HCT116 (cell line): ENCODE measurements around the gene CCDC185. TPM values are rescaled to one million over a fixed set of nuclear protein-coding genes. Genes with fewer than 3 reads are reported as not detected.

Source experiments
- ATAC-seq: fragments of 200-7000 bp; cut with Tn5 transposase; 2 replicates; pipeline ENCODE4 v1.9.1; 2020; ENCODE audit warnings: mild to moderate bottlenecking, moderate library complexity
- BruUV-seq: library from RNA; stranded (reverse); fragments of 400-500 nt; replicated peaks from 2 replicates; lab custom pipeline; 2021; lab: Mats Ljungman, UMichigan
- CTCF ChIA-PET: fragments of 300-600 bp; sonication (Branson Sonifier 250); formaldehyde crosslinking; loops from one replicate; lab custom pipeline; 2021; ENCODE audit warnings: antibody characterized with exemption; lab: Charles Lee
- POLR2A ChIA-PET: fragments of 300-600, 350-600 bp; sonication (Branson Sonifier 250); formaldehyde crosslinking; loops from one replicate; lab custom pipeline; 2021; ENCODE audit warnings: antibody characterized with exemption; lab: Charles Lee
- RAD21 ChIA-PET, 2 experiments: fragments of 300-600 bp; sonication (Branson Sonifier 250); formaldehyde crosslinking; loops; one replicate each; lab custom pipeline; 2023; ENCODE audit warnings: low total read pairs in 2 of 2; ENCODE audit not compliant: uncharacterized antibody in 2 of 2, unreplicated experiment in 2 of 2, low non-redundant PET in 1 of 2; lab: Charles Lee
- DNase-seq: peaks from one replicate; pipeline ENCODE4 v3.0.0-alpha.2; 2010; ENCODE audit warnings: low read depth, low spot score
- H2AFZ ChIP-seq: fragments of 200-600 bp; shearing (Covaris generic), sonication (generic); 2 replicates; pipeline ENCODE4 v1.6.1; 2017; ENCODE audit warnings: low read depth, mixed run types, mixed read lengths, antibody characterized with exemption, low read length; ENCODE audit not compliant: poor library complexity, severe bottlenecking
- H3K27ac ChIP-seq: 2 replicates; pipeline ENCODE4 v1.5.1; 2012; ENCODE audit warnings: low read depth, low read length
- H3K27me3 ChIP-seq: fragments of 200-600 bp; sonication (generic); 2 replicates; pipeline ENCODE4 v1.6.1; 2016; ENCODE audit warnings: mixed run types, low read length, mixed read lengths; ENCODE audit not compliant: insufficient read depth
- H3K36me3 ChIP-seq, 2 experiments: fragments of 200-500 bp in 1 of 2; fragments of 200-600 bp in 1 of 2; sonication (Bioruptor generic) in 1 of 2; sonication (generic) in 1 of 2; 2 replicates each; pipeline versions ENCODE4 v1.5.1 to v1.6.1; 2014 to 2016; ENCODE audit warnings: low read length in 2 of 2, inconsistent platforms in 1 of 2, mixed read lengths in 1 of 2, mixed run types in 1 of 2; ENCODE audit not compliant: insufficient read depth in 2 of 2, control insufficient read depth in 1 of 2
- H3K4me1 ChIP-seq, 2 experiments: fragments of 200-600 bp in 1 of 2; sonication (generic) in 1 of 2; 2 replicates each; pipeline versions ENCODE4 v1.5.1 to v1.6.1; 2012 to 2017; ENCODE audit warnings: low read length in 2 of 2, inconsistent platforms in 1 of 2, mild to moderate bottlenecking in 1 of 2, mixed read lengths in 1 of 2, mixed run types in 1 of 2, moderate library complexity in 1 of 2; ENCODE audit not compliant: insufficient read depth in 2 of 2, control insufficient read depth in 1 of 2
- H3K4me2 ChIP-seq: fragments of 200-600 bp; sonication (generic); 2 replicates; pipeline ENCODE4 v1.6.1; 2017; ENCODE audit warnings: mixed run types, low read length, mixed read lengths
- H3K4me3 ChIP-seq, 2 experiments: fragments of 200-600 bp in 1 of 2; sonication (generic) in 1 of 2; replicated peaks in 1 of 2; 2 replicates each; pipeline ENCODE4 v1.5.1; 2011 to 2016; ENCODE audit warnings: low read length in 2 of 2, control low read depth in 1 of 2, low read depth in 1 of 2, mild to moderate bottlenecking in 1 of 2, mixed read lengths in 1 of 2, mixed run types in 1 of 2
- H3K79me2 ChIP-seq: fragments of 200-600 bp; sonication (generic); 2 replicates; pipeline ENCODE4 v1.6.1; 2017; ENCODE audit warnings: mild to moderate bottlenecking, mixed run types, low read length, moderate library complexity, mixed read lengths; ENCODE audit not compliant: insufficient read depth
- H3K9ac ChIP-seq: fragments of 200-600 bp; sonication (generic); 2 replicates; pipeline ENCODE4 v1.6.1; 2016; ENCODE audit warnings: low read length, mixed read lengths
- H3K9me2 ChIP-seq: fragments of 200-600 bp; sonication (generic), shearing (Covaris generic); 2 replicates; pipeline ENCODE4 v1.6.1; 2017; ENCODE audit warnings: mixed run types, mild to moderate bottlenecking, moderate library complexity; ENCODE audit not compliant: insufficient read depth
- H3K9me3 ChIP-seq, 2 experiments: fragments of 200-500 bp in 1 of 2; fragments of 200-600 bp in 1 of 2; sonication (Bioruptor generic) in 1 of 2; sonication (generic) in 1 of 2; 2 replicates each; pipeline ENCODE4 v1.6.1; 2014 to 2017; ENCODE audit warnings: low read length in 2 of 2, mixed read lengths in 2 of 2, inconsistent platforms in 1 of 2, low read depth in 1 of 2, mild to moderate bottlenecking in 1 of 2, mixed run types in 1 of 2, moderate library complexity in 1 of 2; ENCODE audit not compliant: control insufficient read depth in 1 of 2, insufficient read depth in 1 of 2
- H4K20me1 ChIP-seq: fragments of 200-600 bp; sonication (generic), shearing (Covaris generic); 2 replicates; pipeline ENCODE4 v1.6.1; 2017; ENCODE audit warnings: mixed run types, mild to moderate bottlenecking, moderate library complexity; ENCODE audit not compliant: insufficient read depth
- CEBPB ChIP-seq: IDR thresholded peaks from 2 replicates; pipeline ENCODE4 v1.6.1; 2012; ENCODE audit warnings: low read depth
- EZH2 ChIP-seq: fragments of 200-600 bp; sonication (generic); IDR thresholded peaks from 2 replicates; pipeline ENCODE4 v1.6.1; 2017; ENCODE audit warnings: antibody characterized with exemption, mixed run types
- EZH2phosphoT487 ChIP-seq: fragments of 200-600 bp; IDR thresholded peaks from 2 replicates; pipeline ENCODE4 v1.6.1; 2018; ENCODE audit warnings: antibody characterized with exemption, borderline replicate concordance
- FOSL1 ChIP-seq: IDR thresholded peaks from 2 replicates; pipeline ENCODE4 v1.6.1; 2012; ENCODE audit warnings: low read depth
- POLR2A ChIP-seq: IDR thresholded peaks from 2 replicates; pipeline ENCODE4 v1.7.0; 2011; ENCODE audit warnings: borderline replicate concordance; ENCODE audit not compliant: insufficient read depth, insufficient read length; ENCODE audit errors: extremely low read depth
- POLR2AphosphoS5 ChIP-seq: IDR thresholded peaks from 2 replicates; pipeline ENCODE4 v1.6.1; 2011; ENCODE audit warnings: mild to moderate bottlenecking, low read depth, low read length, moderate library complexity
- RAD21 ChIP-seq: IDR thresholded peaks from 2 replicates; pipeline ENCODE4 v1.6.1; 2012; ENCODE audit warnings: low read depth, mild to moderate bottlenecking
- SP1 ChIP-seq: IDR thresholded peaks from 2 replicates; pipeline ENCODE4 v1.6.1; 2012; ENCODE audit warnings: low read depth
- TCF7L2 ChIP-seq: IDR thresholded peaks from 2 replicates; pipeline ENCODE4 v1.7.0; 2011; ENCODE audit warnings: borderline replicate concordance, inconsistent platforms; ENCODE audit not compliant: insufficient read depth, insufficient read length; ENCODE audit errors: extremely low read depth
- intact Hi-C: fragments of 100-400 bp; cut with micrococcal nuclease; formaldehyde crosslinking; loops from 2 replicates; pipeline ENCODE4 v1.10.0; 2022
- total RNA-seq: library from RNA; stranded (reverse); gene quantifications from one replicate; pipeline ENCODE4 v1.2.1, GENCODE V29; 2021; ENCODE audit not compliant: unreplicated experiment
- TF ChIP-seq, protein P1 (sequence below): IDR thresholded peaks from 2 replicates; pipeline ENCODE4 v1.6.1; 2011; ENCODE audit warnings: mild to moderate bottlenecking, low read length, moderate library complexity; ENCODE audit not compliant: insufficient replicate concordance; ENCODE audit errors: extremely low read depth
- TF ChIP-seq, protein P2 (sequence below): IDR thresholded peaks from 2 replicates; pipeline ENCODE4 v1.6.1; 2012
- TF ChIP-seq, protein P3 (sequence below): IDR thresholded peaks from 2 replicates; pipeline ENCODE4 v1.6.1; 2012

CCDC185 gene
- total RNA-seq, 1 experiment from 2014 or later = not detected

DNA sequence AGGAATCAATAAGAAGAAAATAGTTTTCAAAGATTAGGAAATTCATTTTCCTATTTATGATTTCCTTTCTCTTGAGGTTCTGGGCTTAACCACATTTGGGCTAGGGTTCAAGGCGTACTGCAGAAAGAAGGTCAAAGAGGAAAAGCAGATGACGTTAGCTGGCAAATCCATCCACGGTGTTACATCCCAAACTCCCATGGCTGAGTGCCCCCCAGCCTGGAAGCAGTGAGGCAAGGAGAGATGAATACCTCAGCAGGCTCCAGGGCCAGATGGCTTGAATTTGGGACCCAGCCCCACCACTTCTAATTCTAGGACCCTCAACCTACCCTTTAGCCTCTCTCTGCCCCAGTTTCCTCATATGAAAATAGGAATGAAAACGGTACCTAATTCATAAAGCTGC, 46.9 kb upstream of the CCDC185 start:
- Histone ChIP-seq H3K36me3 (no peaks in the 10 kb centered on the region), H3K4me2 (no peak overlapping the region), H3K9me2 (no peaks in the 10 kb centered on the region), H3K9me3 (no peaks in the 10 kb centered on the region), H3K4me3 (no peak overlapping the region), H3K27me3 (peaks cover 3% of the 10 kb centered on the region; the same call in 1 of the 2 replicates), H3K79me2 (no peaks in the 10 kb centered on the region), H4K20me1 (no peaks in the 10 kb centered on the region), H2AFZ (no peak overlapping the region), H3K27ac (no peak overlapping the region), H3K4me1 (no peaks in the 10 kb centered on the region), H3K9ac (no peak overlapping the region)
- CTCF ChIA-PET = no interaction called here
- RAD21 ChIA-PET = no interaction called here
- POLR2A ChIA-PET = no interaction called here
- ATAC-seq (no peak), DNase-seq (no peak)
- TF ChIP-seq RAD21 (no peak), TCF7L2 (no peak), EZH2 (no peak), FOSL1 (no peak), POLR2A (no peak), EZH2phosphoT487 (no peak), SP1 (no peak), CEBPB (no peak), POLR2AphosphoS5 (no peak)
- TF ChIP-seq, protein P1, sequence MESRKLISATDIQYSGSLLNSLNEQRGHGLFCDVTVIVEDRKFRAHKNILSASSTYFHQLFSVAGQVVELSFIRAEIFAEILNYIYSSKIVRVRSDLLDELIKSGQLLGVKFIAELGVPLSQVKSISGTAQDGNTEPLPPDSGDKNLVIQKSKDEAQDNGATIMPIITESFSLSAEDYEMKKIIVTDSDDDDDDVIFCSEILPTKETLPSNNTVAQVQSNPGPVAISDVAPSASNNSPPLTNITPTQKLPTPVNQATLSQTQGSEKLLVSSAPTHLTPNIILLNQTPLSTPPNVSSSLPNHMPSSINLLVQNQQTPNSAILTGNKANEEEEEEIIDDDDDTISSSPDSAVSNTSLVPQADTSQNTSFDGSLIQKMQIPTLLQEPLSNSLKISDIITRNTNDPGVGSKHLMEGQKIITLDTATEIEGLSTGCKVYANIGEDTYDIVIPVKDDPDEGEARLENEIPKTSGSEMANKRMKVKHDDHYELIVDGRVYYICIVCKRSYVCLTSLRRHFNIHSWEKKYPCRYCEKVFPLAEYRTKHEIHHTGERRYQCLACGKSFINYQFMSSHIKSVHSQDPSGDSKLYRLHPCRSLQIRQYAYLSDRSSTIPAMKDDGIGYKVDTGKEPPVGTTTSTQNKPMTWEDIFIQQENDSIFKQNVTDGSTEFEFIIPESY = no peak
- TF ChIP-seq, protein P2, sequence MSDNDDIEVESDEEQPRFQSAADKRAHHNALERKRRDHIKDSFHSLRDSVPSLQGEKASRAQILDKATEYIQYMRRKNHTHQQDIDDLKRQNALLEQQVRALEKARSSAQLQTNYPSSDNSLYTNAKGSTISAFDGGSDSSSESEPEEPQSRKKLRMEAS = no peak
- TF ChIP-seq, protein P3, sequence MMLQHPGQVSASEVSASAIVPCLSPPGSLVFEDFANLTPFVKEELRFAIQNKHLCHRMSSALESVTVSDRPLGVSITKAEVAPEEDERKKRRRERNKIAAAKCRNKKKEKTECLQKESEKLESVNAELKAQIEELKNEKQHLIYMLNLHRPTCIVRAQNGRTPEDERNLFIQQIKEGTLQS = no peak
- no TSS peak for BruUV-seq
- intact Hi-C loops = no loop called here
